ENCODE data around the gene TP53BP2.
"Not testable (repeated sequence)": the region's sequence is repeated elsewhere in the genome, so short reads cannot be mapped to it uniquely, and the experiment has no call there.

TP53BP2 gene

DNA sequence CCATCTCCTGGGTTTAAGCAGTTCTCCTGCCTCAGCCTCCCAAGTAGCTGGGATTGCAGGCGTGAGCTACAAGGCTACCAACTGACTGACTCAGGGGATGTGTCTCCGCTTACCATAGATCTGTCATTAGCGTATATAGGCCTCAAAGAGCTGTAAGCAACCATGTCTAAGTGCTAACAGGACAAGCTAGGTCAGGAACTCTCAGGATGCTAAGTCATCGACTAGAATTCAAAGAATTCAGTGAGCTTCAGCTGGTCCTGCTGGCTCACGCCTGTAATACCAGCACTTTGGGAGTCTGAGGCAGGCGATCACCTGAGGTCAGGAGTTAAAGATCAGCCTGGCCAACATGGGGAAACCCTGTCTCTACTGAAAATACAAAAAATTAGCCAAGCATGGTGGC lies 103.9 kb downstream of the TP53BP2 start:
- no peak for DNase-seq (ENCODE audit: insufficient read length)
- no peak for FAIRE-seq
- TF ChIP-seq POLR2A (IDR thresholded peaks at IDR 0.05; ENCODE audit: low read depth, low read length): no peak
- TF ChIP-seq TAF1 (IDR thresholded peaks at IDR 0.05; ENCODE audit: borderline replicate concordance, low read depth, low read length): no peak
- no peak for TF ChIP-seq POLR2AphosphoS5 (IDR thresholded peaks at IDR 0.05; ENCODE audit: low read depth, low read length)

DNA sequence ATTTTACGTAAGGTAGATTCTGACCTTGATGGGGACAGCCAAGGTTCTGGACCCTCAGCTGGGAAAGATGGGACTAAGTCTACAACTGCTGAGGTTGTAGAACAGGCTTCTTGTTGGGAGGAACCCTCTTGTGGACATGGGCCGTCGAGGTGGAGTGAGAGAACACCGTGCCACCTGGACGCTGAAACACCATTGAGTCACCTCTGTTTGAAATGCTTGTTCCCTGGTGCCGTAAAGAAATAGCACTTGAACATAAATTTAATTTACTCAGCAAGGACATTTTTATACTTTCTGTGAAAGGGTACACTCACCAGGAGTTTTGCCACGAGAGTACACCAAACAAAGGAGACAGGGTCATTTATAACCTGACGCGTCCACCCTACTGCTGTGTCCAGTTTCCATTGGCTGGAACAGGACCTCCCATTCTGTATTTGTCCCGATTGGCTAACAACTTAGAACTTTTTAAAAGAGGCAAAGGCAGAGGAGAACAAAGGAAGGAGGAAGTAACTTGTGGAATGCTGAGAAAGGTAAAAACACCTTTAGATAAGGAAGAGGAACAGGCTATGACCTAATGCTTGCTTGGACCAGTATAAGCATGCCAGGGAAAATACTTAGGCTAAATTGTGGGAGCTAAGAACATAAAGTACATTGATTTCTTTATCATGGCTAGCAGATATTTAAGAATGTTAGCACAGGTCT lies 105.6 kb downstream of the TP53BP2 start:
- DNase-seq (ENCODE audit: insufficient read length); FAIRE-seq: not testable (repeated sequence)

DNA sequence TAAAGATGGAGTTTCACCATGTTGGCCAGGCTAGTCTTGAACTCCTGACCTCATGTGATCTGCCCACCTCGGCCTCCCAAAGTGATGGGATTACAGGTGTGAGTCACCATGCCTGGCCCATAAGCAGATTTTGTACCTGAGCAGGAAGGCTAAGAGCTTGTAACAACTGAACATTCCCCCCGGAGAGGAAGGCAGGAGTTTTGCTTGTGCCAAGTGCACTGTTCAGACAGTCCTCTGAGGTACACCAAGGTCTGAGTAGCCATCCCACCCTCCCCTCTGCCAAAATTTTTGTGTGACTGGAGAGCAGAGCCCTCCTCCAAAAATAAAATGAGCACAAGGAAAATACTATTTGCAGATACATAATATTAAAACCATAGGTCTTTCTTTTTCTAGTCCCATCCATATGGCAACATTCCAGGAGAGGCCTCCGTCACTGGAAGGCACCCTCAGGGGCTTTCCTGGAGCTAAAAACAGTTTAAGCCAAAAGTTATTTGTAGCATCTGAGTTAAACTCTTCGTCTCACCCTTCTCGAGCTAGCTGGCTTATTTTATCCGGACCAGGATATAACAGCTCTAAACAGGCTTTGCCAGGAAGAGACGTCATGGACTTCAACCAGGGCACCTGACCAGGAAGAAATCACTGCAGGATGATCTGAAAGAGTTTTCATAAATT lies 106.2 kb downstream of the TP53BP2 start:
- FAIRE-seq (no peak), DNase-seq (ENCODE audit: insufficient read length) (no peak)
- TF ChIP-seq POLR2A (IDR thresholded peaks at IDR 0.05; ENCODE audit: low read depth, low read length): no peak

DNA sequence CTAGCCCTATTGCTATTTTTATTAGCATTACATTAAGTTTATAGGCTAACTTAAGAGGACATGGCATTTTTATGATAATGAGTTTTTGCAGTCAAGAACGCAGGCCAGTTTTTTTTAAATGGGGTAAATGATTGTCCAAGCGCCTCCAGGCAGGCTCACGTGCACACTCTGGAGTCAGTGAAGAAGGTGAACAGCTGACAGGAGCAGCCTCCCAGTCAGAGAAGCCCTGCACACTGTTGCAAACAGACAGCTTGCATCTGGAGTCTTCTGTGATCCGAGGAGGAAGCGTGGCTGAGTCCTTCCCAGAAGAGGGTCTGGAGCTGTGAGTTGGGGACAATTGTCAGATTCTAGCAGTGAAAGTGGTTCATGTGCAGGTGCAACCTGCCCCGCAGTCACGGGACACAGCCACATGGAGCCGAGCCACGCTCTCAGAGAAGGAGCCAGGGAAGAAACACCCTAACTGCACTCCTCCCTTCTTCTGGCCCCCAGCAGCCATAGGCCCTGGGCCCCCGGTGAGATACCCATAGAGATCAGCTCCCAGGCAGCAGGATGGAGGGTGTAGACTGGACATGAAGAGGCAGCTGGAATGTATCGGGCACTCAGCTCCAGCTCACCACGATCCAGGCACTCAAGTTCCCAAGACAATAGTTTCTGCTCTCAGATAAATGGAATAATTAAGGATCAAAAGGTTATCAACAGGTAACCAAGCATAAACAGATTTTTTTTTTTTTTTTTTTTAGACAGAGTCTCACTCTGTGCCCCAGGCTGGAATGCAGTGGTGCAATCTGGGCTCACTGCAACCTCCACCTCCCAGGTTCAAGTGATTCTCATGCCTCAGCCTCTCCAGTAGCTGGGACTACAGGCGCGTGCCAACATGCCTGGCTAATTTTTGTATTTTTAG lies 107.0 kb downstream of the TP53BP2 start:
- FAIRE-seq: no peak
- TF ChIP-seq POLR2AphosphoS5 (IDR thresholded peaks at IDR 0.05; ENCODE audit: low read depth, low read length): no peak
- no peak for TF ChIP-seq POLR2A (IDR thresholded peaks at IDR 0.05; ENCODE audit: low read depth, low read length)
- TF ChIP-seq TAF1 (IDR thresholded peaks at IDR 0.05; ENCODE audit: borderline replicate concordance, low read depth, low read length): no peak

DNA sequence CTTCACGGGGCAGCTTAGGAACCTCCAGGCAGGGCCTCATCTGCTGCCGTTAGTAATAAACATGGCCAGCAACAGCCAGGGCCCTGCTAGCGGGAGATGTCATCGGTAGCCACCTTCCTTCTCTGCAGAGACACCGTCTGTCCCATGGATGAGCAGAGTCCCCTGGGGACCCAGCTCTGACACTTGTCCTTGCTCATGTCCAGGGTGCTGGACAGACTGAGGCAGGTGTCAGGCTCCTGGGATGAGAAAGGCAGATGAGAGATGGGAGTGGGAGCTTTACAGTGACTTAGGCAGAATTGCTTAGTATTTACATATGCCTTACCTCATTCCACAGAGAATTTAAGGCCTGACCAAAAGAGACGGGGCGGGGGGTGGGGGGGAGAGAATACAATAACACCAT lies 108.4 kb downstream of the TP53BP2 start:
- DNase-seq (ENCODE audit: insufficient read length) (no peak), FAIRE-seq (no peak)
- TF ChIP-seq TAF1 (IDR thresholded peaks at IDR 0.05; ENCODE audit: borderline replicate concordance, low read depth, low read length) (no peak), POLR2A (IDR thresholded peaks at IDR 0.05; ENCODE audit: low read depth, low read length) (no peak), POLR2AphosphoS5 (IDR thresholded peaks at IDR 0.05; ENCODE audit: low read depth, low read length) (no peak)

More for the DNA sequence above, 107.0 kb downstream of the TP53BP2 start:
- no peak for DNase-seq (ENCODE audit: insufficient read length)

DNA sequence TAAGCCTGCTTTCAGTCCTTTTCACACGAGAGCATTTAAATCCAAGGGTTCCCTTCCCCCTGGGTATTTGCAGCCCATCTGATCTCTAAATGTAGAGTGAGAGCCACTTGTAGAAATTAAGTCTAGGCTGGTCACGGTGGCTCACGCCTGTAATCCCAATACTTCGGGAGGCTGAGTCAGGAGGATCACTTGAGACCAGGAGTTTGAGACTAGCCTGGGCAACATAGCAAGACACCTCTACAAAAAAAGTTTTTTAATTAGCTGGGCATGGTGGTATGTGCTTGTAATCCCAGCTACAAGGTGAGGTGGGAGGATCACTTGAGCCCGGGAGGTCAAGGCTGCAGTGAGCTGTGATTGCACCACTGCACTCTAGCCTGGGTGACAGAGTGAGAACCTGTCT lies 109.1 kb downstream of the TP53BP2 start:
- not testable (repeated sequence) for DNase-seq (ENCODE audit: insufficient read length); FAIRE-seq

DNA sequence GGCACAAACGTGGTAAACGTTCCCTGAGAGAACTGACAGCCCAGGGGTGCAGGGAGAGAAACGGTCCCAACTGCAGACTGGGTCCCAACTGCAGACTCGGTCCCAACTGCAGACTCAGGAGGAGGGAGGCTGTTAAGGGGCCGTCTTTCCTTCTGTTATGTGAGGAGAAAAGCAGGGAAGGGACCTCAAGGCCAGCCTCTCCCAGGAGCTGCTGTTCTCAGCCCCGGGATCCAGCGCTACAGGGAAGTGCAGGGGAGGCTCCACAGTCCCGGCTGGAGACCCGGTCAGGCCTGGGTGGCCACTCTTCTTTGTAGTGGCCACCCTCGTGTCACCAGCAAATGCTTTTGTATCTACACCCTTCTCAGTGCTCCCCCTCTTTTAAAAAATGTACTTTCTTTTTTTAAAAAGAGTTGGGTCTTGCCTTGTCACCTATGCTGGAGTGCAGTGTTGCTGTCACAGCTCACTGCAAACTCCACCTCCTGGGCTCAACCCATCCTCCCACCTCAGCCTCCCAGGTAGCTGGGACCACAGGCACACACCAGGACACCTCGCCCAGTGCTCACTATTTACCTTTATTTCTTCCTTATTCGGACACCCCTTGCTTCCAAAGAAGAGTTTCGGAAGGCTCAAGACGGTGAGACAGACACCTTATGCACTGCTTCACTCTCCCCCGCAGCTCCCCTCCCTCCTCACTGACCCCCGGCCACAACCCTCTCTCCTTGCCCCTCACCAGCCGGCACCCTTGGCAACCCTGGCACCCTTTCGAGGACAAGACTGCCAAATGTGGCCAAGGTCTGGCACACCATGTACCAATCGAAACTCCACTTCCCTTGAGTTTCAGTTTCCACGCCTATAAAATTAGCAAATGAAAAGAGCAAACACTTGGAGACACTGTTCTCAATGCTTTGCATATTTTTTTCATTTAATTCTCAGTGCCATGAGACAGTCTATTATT lies 111.6 kb downstream of the TP53BP2 start:
- TF ChIP-seq POLR2AphosphoS5 (IDR thresholded peaks at IDR 0.05; ENCODE audit: low read depth, low read length) (no peak), TAF1 (IDR thresholded peaks at IDR 0.05; ENCODE audit: borderline replicate concordance, low read depth, low read length) (no peak), POLR2A (IDR thresholded peaks at IDR 0.05; ENCODE audit: low read depth, low read length) (no peak)
- DNase-seq (ENCODE audit: insufficient read length) (no peak), FAIRE-seq (no peak)

DNA sequence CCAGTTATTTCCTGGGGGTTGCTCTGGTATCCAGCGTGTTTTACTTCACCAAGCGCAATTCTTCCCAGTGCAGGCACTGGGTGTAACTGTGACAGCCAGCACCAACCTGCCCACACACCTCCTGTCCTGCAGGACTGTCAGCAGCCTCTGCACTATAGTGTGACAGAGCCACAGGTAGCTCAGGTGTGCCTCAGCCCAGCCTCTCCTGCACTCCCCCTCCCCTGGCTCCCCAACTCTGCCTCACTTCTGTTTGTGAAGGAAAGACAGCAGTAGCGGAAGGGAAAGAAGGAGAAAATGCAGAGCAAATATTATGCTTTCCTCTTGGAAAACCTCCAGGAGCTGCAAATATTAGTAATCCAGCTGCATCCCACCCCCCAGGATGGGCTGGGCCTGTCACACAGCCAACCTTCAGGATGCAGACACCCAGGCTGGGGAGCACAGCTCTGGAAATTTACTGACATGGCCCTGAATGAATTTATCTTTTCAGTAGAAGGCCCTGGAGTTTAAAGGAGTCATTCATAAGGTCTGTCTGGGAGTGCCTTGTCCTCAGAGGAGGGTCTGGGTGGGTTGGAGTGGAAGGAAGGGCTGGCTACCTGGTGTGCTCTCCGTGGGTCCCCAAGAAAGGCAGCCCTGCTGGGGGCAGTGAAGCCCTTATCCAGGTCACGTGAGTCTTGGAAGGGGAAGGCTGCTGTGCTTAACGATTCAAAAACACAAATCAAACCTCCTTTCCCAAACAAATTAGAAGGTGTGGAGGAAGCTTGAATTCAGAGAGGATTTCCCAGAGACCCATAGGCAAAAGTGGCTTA lies 112.6 kb downstream of the TP53BP2 start:
- no peak for FAIRE-seq
- no peak for TF ChIP-seq POLR2AphosphoS5 (IDR thresholded peaks at IDR 0.05; ENCODE audit: low read depth, low read length)
- TF ChIP-seq POLR2A (IDR thresholded peaks at IDR 0.05; ENCODE audit: low read depth, low read length): no peak
- TF ChIP-seq TAF1 (IDR thresholded peaks at IDR 0.05; ENCODE audit: borderline replicate concordance, low read depth, low read length): no peak
- DNase-seq (ENCODE audit: insufficient read length): no peak

DNA sequence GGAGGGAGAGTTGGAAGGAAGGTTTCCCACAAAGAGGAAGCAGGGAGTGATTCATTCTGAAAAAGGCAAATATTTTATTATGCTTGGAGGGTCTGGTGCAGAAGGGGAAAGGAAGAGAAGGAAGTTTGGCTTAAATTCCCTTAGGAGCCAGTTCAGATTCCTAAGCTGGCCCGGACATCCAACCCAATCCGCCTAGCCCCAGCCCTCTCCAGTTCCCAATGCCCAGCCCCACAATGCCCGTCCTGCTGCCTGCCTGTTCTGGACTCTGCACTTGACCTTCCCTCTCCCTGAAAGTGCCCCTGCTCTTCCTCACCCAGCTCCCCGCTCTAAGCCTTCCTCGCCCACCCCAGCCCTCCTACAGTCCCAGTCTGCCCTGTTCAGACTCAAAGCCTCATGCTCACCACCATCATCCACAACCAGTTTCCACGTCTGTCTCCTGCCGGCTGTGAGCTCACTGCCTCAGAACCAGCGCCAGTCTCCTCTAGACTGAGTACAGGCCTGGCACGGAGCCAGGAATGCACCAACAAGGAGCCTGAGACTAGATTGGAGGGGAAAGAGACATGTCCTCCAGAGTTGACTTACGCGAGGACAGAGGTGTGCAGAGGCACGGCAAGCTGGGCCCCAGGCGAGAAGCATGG lies 114.5 kb downstream of the TP53BP2 start:
- no peak for DNase-seq (ENCODE audit: insufficient read length)
- TF ChIP-seq POLR2AphosphoS5 (IDR thresholded peaks at IDR 0.05; ENCODE audit: low read depth, low read length) (no peak), TAF1 (IDR thresholded peaks at IDR 0.05; ENCODE audit: borderline replicate concordance, low read depth, low read length) (no peak), POLR2A (IDR thresholded peaks at IDR 0.05; ENCODE audit: low read depth, low read length) (no peak)
- FAIRE-seq: no peak

DNA sequence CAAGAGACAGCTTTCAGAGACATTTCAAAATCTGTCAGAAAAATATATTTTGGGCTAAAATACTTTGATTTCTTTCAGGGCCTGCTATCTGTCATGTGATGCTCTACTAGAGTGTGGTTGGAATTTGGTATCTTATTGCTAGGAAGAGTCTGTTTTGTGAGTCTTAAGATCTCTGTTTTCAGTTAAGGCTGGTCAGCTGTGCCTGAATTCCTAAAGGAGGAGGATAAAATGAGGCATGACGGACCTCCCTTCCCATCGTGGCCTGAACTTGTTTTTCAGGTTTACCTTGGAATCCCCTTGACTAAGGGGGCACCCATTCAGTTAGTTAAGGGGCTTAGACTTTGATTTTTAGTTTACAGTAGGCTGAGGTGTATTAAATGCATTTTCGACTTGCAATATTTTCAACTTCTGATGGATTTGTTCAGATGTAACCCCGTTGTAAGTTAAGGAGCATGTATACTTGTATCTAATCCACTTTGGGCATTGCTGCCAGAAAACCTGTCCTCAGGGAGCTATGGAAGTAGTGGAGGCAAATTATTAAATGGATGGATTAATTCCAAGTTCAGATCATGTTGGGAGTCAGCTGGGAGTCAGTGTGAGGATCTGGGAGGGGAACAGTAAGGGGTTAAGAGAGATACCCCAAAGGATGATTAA lies 115.1 kb downstream of the TP53BP2 start:
- TF ChIP-seq TAF1 (IDR thresholded peaks at IDR 0.05; ENCODE audit: borderline replicate concordance, low read depth, low read length): no peak
- TF ChIP-seq POLR2AphosphoS5 (IDR thresholded peaks at IDR 0.05; ENCODE audit: low read depth, low read length): no peak
- no peak for TF ChIP-seq POLR2A (IDR thresholded peaks at IDR 0.05; ENCODE audit: low read depth, low read length)
- DNase-seq (ENCODE audit: insufficient read length) (no peak), FAIRE-seq (no peak)

Data from GM12892 (cell line).